H9 (cell line): Measurements from ENCODE around the gene PCBP2. TPM values are rescaled to one million over a fixed set of nuclear protein-coding genes. Genes with fewer than 3 reads are reported as not detected.

Experiments used
- DNase-seq: peaks from one replicate; pipeline ENCODE4 v3.0.0-alpha.2; 2017
- H2AFZ ChIP-seq: one replicate; pipeline ENCODE4 v1.6.1; 2013; ENCODE audit warnings: mild to moderate bottlenecking, low read length, control low read depth, moderate library complexity
- H2AK5ac ChIP-seq: 2 replicates; pipeline ENCODE4 v1.6.1; 2013; ENCODE audit warnings: low read length, control low read depth, mixed read lengths; ENCODE audit not compliant: insufficient read length
- H2BK120ac ChIP-seq: one replicate; pipeline ENCODE4 v1.6.1; 2013; ENCODE audit warnings: low read depth, mild to moderate bottlenecking, low read length, control low read depth, inconsistent platforms; ENCODE audit not compliant: poor library complexity, severe bottlenecking
- H2BK12ac ChIP-seq: 2 replicates; pipeline ENCODE4 v1.6.1; 2013; ENCODE audit warnings: low read length, control low read depth, mixed read lengths, low read depth; ENCODE audit not compliant: insufficient read length
- H2BK15ac ChIP-seq: 2 replicates; pipeline ENCODE4 v1.6.1; 2013; ENCODE audit warnings: low read depth, low read length, control low read depth
- H2BK20ac ChIP-seq: one replicate; pipeline ENCODE4 v1.6.1; 2013; ENCODE audit warnings: low read depth, mild to moderate bottlenecking, low read length, control low read depth, inconsistent platforms; ENCODE audit not compliant: poor library complexity, severe bottlenecking
- H2BK5ac ChIP-seq: 2 replicates; pipeline ENCODE4 v1.6.1; 2013; ENCODE audit warnings: low read length, control low read depth, mixed read lengths; ENCODE audit not compliant: insufficient read length
- H3K14ac ChIP-seq: 2 replicates; pipeline ENCODE4 v1.6.1; 2013; ENCODE audit warnings: low read length, control low read depth; ENCODE audit not compliant: insufficient read depth
- H3K18ac ChIP-seq: 2 replicates; pipeline ENCODE4 v1.6.1; 2013; ENCODE audit warnings: low read depth, mild to moderate bottlenecking, mixed read lengths, low read length, control low read depth; ENCODE audit not compliant: insufficient read length
- H3K23ac ChIP-seq: 2 replicates; pipeline ENCODE4 v1.6.1; 2013; ENCODE audit warnings: low read length, control low read depth, mixed read lengths, low read depth; ENCODE audit not compliant: insufficient read length
- H3K23me2 ChIP-seq: 2 replicates; pipeline ENCODE4 v1.6.1; 2013; ENCODE audit warnings: low read depth, mild to moderate bottlenecking, mixed read lengths, low read length, control low read depth; ENCODE audit not compliant: insufficient read length, poor library complexity, severe bottlenecking
- H3K27ac ChIP-seq: 2 replicates; pipeline ENCODE4 v1.5.1; 2013; ENCODE audit warnings: low read length, control low read depth, mixed read lengths, low read depth; ENCODE audit not compliant: insufficient read length
- H3K27me3 ChIP-seq: 2 replicates; pipeline ENCODE4 v1.6.1; 2013; ENCODE audit warnings: low read length, control low read depth, inconsistent platforms; ENCODE audit not compliant: insufficient read depth
- H3K4ac ChIP-seq: 2 replicates; pipeline ENCODE4 v1.6.1; 2013; ENCODE audit warnings: low read depth, mild to moderate bottlenecking, control low read depth, inconsistent platforms, low read length, moderate library complexity
- H3K4me1 ChIP-seq: 2 replicates; pipeline ENCODE4 v1.6.1; 2013; ENCODE audit warnings: low read length, control low read depth, inconsistent platforms; ENCODE audit not compliant: insufficient read depth
- H3K4me2 ChIP-seq: 2 replicates; pipeline ENCODE4 v1.6.1; 2013; ENCODE audit warnings: low read length, control low read depth, mixed read lengths; ENCODE audit not compliant: insufficient read length, insufficient read depth
- H3K56ac ChIP-seq: 2 replicates; pipeline ENCODE4 v1.6.1; 2013; ENCODE audit warnings: low read depth, mild to moderate bottlenecking, mixed read lengths, low read length, control low read depth; ENCODE audit not compliant: insufficient read length
- H3K79me1 ChIP-seq: 2 replicates; pipeline ENCODE4 v1.6.1; 2013; ENCODE audit warnings: low read depth, mild to moderate bottlenecking, moderate library complexity, low read length, control low read depth, inconsistent platforms; ENCODE audit not compliant: insufficient read depth, poor library complexity, severe bottlenecking
- H3K79me2 ChIP-seq: 2 replicates; pipeline ENCODE4 v1.6.1; 2013; ENCODE audit warnings: low read length, control low read depth, inconsistent platforms; ENCODE audit not compliant: insufficient read depth
- H3K9ac ChIP-seq: 2 replicates; pipeline ENCODE4 v1.6.1; 2013; ENCODE audit warnings: low read length, control low read depth, mixed read lengths; ENCODE audit not compliant: insufficient read length; ENCODE audit errors: extremely low read depth
- H3K9me3 ChIP-seq: one replicate; pipeline ENCODE4 v1.6.1; 2013; ENCODE audit warnings: low read depth, low read length, inconsistent platforms; ENCODE audit not compliant: control insufficient read depth
- H3T11ph ChIP-seq: one replicate; pipeline ENCODE4 v1.6.1; 2013; ENCODE audit warnings: mild to moderate bottlenecking, low read length, control low read depth, inconsistent platforms
- H4K20me1 ChIP-seq: one replicate; pipeline ENCODE4 v1.6.1; 2013; ENCODE audit not compliant: control insufficient read depth, insufficient read length, insufficient read depth
- H4K5ac ChIP-seq: 2 replicates; pipeline ENCODE4 v1.6.1; 2013; ENCODE audit warnings: low read depth, mild to moderate bottlenecking, mixed read lengths, low read length, control low read depth; ENCODE audit not compliant: insufficient read length
- H4K8ac ChIP-seq: replicated peaks from 2 replicates; pipeline ENCODE4 v1.6.1; 2013; ENCODE audit warnings: low read length, control low read depth, mixed read lengths, low read depth; ENCODE audit not compliant: insufficient read length
- H4K91ac ChIP-seq: 2 replicates; pipeline ENCODE4 v1.6.1; 2013; ENCODE audit warnings: low read depth, mild to moderate bottlenecking, moderate library complexity, mixed read lengths, low read length, control low read depth; ENCODE audit not compliant: insufficient read length
- H3K27ac Mint-ChIP-seq, 3 experiments: 2 replicates in 2 of 3; 3 replicates in 1 of 3; pipeline ENCODE4 v1.8.0; 2020 to 2021; ENCODE audit warnings: mixed read lengths in 3 of 3, mild to moderate bottlenecking in 1 of 3, moderate library complexity in 1 of 3
- H3K27me3 Mint-ChIP-seq: 2 replicates; pipeline ENCODE4 v1.8.0; 2021; ENCODE audit warnings: low read depth, mild to moderate bottlenecking, moderate library complexity, mixed read lengths
- H3K36me3 Mint-ChIP-seq, 3 experiments: 2 replicates in 2 of 3; 3 replicates in 1 of 3; pipeline ENCODE4 v1.8.0; 2020 to 2021; ENCODE audit warnings: low read depth in 3 of 3, mixed read lengths in 3 of 3; ENCODE audit not compliant: insufficient read depth in 1 of 3
- H3K4me1 Mint-ChIP-seq, 2 experiments: 2 replicates each; pipeline ENCODE4 v1.8.0; 2020; ENCODE audit warnings: mixed read lengths in 2 of 2
- H3K4me3 Mint-ChIP-seq, 2 experiments: 2 replicates in 1 of 2; 3 replicates in 1 of 2; pipeline ENCODE4 v1.8.0; 2020 to 2021; ENCODE audit warnings: mild to moderate bottlenecking in 2 of 2, mixed read lengths in 2 of 2, moderate library complexity in 1 of 2
- H3K9me3 Mint-ChIP-seq, 2 experiments: 2 replicates in 1 of 2; 3 replicates in 1 of 2; pipeline ENCODE4 v1.8.0; 2020; ENCODE audit warnings: mild to moderate bottlenecking in 2 of 2, mixed read lengths in 2 of 2, moderate library complexity in 1 of 2
- CTCF ChIP-seq: fragments of 200-600 bp; sonication (generic); conservative IDR thresholded peaks from 3 replicates; pipeline ENCODE4 v1.8.0; 2021; ENCODE audit warnings: antibody characterized with exemption, mild to moderate bottlenecking
- WGBS: extraction: QIAGEN DNeasy Blood & Tissue Kit; methylation state at CpG from one replicate; pipeline ENCODE4 v1.1.7; 2013; ENCODE audit warnings: missing lambda C conversion rate, low lambda C conversion rate, mixed read lengths; ENCODE audit not compliant: insufficient read length; ENCODE audit errors: extremely low coverage; 5-methylcytosine and 5-hydroxymethylcytosine counted together
- total RNA-seq: library from RNA; stranded (reverse); gene quantifications from 2 replicates; pipeline ENCODE4 v1.2.1, GENCODE V29; 2021

Gene PCBP2
- total RNA-seq, 1 experiment from 2014 or later: 1,207 TPM

GRCh38 chr12:53530061-53530460 lies 78.2 kb downstream of the PCBP2 start:
- no peak overlapping the region for H4K8ac ChIP-seq
- no peak overlapping the region for H3K14ac ChIP-seq
- H4K20me1 ChIP-seq: no peaks in the 10 kb centered on the region
- H3K27ac ChIP-seq: no peak overlapping the region
- no peaks in the 10 kb centered on the region for H3K23me2 ChIP-seq
- H2AFZ ChIP-seq: no peak overlapping the region
- no peaks in the 10 kb centered on the region for H3K4me1 ChIP-seq
- no peak overlapping the region for H2BK20ac ChIP-seq
- no peaks in the 10 kb centered on the region for H3K9me3 Mint-ChIP-seq
- no peak overlapping the region for H3K4ac ChIP-seq
- H3T11ph ChIP-seq: no peak overlapping the region
- no peak overlapping the region for H2BK5ac ChIP-seq
- no peak overlapping the region for H3K23ac ChIP-seq
- no peak overlapping the region for H3K18ac ChIP-seq
- H3K9ac ChIP-seq: no peak overlapping the region
- H3K4me2 ChIP-seq: no peak overlapping the region
- H3K27me3 ChIP-seq: no peaks in the 10 kb centered on the region
- no peaks in the 10 kb centered on the region for H3K79me2 ChIP-seq
- H2BK120ac ChIP-seq: no peak overlapping the region
- WGBS: no CpG with 5 or more reads among the region's 2 CpGs
- H3K27me3 Mint-ChIP-seq: no peaks in the 10 kb centered on the region
- no peaks in the 10 kb centered on the region for H3K4me1 Mint-ChIP-seq
- TF ChIP-seq CTCF: no peak
- H2BK12ac ChIP-seq: no peak overlapping the region
- H3K79me1 ChIP-seq: no peaks in the 10 kb centered on the region
- no peak overlapping the region for H4K5ac ChIP-seq
- no peak overlapping the region for H3K27ac Mint-ChIP-seq
- no peak overlapping the region for H2AK5ac ChIP-seq
- H3K9me3 ChIP-seq: no peaks in the 10 kb centered on the region
- no peak overlapping the region for H3K56ac ChIP-seq
- H4K91ac ChIP-seq: no peak overlapping the region
- no peak overlapping the region for H3K4me3 Mint-ChIP-seq
- DNase-seq: no peak
- H2BK15ac ChIP-seq: no peak overlapping the region
- H3K36me3 Mint-ChIP-seq: peaks cover 12 to 39% (median 33%) of the 10 kb centered on the region in 3 experiments; a peak in 6 of 7 replicates

Other genes with a start within 250 kb of the PCBP2 start
- 0.26 and 0.39 TPM in 2 replicates for gene ITGB7, start 244.9 kb upstream of the PCBP2 start, total RNA-seq
- gene RARG, start 219.9 kb upstream of the PCBP2 start, total RNA-seq: 42.6 and 43.7 TPM in 2 replicates
- gene ESPL1, start 183.8 kb upstream of the PCBP2 start, total RNA-seq: 43.2 and 43.3 TPM in 2 replicates
- 285 and 292 TPM in 2 replicates for gene PFDN5, start 156.6 kb upstream of the PCBP2 start, total RNA-seq
- gene MYG1, start 152.4 kb upstream of the PCBP2 start, total RNA-seq: 89.5 and 91.8 TPM in 2 replicates
- 83.9 and 85.8 TPM in 2 replicates for gene AAAS, start 130.5 kb upstream of the PCBP2 start, total RNA-seq
- not detected in 2 replicates for gene SP7, start 115.7 kb upstream of the PCBP2 start, total RNA-seq
- 76.4 and 76.8 TPM in 2 replicates for gene SP1, start 71.9 kb upstream of the PCBP2 start, total RNA-seq
- gene AMHR2, start 28.2 kb upstream of the PCBP2 start, total RNA-seq: not detected in 2 replicates
- 144 and 147 TPM in 2 replicates for gene PRR13, start 10.4 kb upstream of the PCBP2 start, total RNA-seq
- gene MAP3K12, start 47.4 kb downstream of the PCBP2 start, total RNA-seq: 22.3 and 26.6 TPM in 2 replicates
- 79.2 and 80.1 TPM in 2 replicates for gene TARBP2, start 49.2 kb downstream of the PCBP2 start, total RNA-seq
- gene NPFF, start 55.4 kb downstream of the PCBP2 start, total RNA-seq: not detected in 2 replicates
- gene ATF7, start 174.3 kb downstream of the PCBP2 start, total RNA-seq: 17.7 and 18.4 TPM in 2 replicates
- 379 and 389 TPM in 2 replicates for gene ATP5MC2, start 224.0 kb downstream of the PCBP2 start, total RNA-seq